Left renal cortex interstitium (tissue), 4 donors: ENCODE measurements around the gene HSBP1. TPM values are rescaled to one million over a fixed set of nuclear protein-coding genes. Genes with fewer than 3 reads are reported as not detected.

ENCODE experiments used
- DNase-seq, 4 donors: peaks; one replicate each; pipeline ENCODE4 v3.0.0-alpha.2; 2013; ENCODE audit warnings: low read depth in 4 of 4, low spot score in 2 of 4, missing footprints in 1 of 4
- polyA plus RNA-seq, 4 donors: library from polyadenylated mRNA; unstranded; fragments of 120-200 nt; gene quantifications; one replicate each; pipeline ENCODE4 v1.2.1, GENCODE V29; 2013; ENCODE audit not compliant: insufficient read length in 4 of 4

The HSBP1 gene
- polyA plus RNA-seq, 4 donors: 184 to 231 (median 206) TPM

DNA sequence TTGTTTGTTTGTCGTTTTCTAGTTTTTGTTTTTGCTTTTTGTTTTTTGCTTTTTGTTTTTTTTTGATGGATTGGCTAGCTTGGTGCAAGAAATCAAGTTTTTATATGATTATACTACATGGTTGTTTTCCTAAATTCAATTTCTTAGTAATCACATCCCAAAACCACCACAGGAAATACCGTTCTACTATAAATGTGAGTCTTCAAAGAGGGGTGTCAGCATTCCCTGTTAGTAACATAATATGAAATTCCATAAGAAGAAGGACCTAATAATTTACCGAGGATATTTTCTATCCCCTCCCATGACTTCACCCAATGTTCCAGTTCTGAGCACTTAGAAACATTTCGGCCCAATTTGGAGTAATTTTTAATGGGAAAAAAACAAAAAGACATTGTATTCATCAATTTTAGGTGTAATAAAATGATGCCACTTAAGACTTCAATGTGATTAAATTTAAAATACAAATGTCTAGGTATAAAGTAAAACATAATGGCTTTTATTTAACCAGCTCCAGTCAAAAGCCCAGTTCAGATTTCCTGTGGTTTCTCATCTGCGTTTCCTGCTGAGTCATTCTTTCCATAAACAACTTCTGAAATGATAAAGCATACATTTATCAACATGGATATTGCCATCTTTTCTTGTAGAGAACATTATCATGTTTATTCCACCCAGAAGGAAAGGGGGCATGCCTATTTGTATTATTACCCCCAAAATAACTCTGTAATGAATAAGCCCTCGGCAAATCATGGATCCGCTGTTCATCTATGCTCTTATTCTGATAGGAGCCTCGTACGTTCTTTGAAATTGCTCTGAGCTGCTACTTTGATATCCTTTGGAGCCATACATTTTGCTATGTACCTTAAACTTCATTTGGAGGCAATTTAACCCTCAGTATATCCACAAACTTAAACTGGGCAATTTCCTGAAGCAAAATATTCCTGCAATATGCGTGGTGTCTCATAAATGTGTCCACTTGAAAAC is 28.1 kb downstream of the HSBP1 start:
- DNase-seq: no peak

- no peak for DNase-seq
These were observed 29.8 kb downstream of the HSBP1 start for GRCh38 chr16:83837566-83837965.

DNA sequence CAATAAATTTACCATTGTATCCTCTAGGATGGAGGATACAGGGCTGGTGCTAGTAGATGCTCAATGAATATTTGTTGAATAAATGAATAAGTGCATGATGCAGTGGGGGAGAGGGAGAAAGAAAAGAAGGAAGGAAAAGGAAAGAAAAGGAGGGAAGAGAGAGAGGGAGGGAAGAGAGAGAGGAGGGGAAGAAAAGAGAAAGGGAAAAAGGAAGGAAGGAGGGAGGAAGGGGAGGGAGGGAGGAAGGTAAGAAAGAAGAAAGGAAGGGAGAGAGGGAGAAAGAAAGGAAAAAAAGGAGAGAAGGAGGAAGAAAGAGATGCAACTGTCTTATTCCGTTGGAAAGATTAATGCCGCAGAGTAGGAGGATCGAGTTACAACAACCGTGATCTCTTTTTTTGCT is 30.4 kb downstream of the HSBP1 start:
- no peak for DNase-seq

DNA sequence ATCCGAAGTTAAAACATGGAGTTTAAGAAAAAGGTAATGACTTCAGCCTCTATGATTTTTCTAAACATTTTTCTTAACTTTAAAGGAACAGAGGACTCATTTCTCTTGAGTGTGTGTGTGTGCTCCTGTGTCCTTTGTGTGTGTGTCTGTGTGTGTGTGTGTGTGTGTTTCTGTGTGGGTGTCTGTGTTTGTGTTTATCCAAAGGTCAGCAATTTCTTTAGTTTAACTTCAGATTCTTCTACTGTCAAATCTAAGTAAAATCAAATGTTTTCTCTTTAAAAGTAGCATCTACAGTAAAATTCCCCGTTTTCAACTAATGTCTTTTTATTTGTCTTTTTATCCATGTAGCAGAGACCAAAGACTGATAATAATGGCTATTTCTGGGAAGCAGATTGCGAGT is 31.8 kb downstream of the HSBP1 start:
- no peak for DNase-seq

DNA sequence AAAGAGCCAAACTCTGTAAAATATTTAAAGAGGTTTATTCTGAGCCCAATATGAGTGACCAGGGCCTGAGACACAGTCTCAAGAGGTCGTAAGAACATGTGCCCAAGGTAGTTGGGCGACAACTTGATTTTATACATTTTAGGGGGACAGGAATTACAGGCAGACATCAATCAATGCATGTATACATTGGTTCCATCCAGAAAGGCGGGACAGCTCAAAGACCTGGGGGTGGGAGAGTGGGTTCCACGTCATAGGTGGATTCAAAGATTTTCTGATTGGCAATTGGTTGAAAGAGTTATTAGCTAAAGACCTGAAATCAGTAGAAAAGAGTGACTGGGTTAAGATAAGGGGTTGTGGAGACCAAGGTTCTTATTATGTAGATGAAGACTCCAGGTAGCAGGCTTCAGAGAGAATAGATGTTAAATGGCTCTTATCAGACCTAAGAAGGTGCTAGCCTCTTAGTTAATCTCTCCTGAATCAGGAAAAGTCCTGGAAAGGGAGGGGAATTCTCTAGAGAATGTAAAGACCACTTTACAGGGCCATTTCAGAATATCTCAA is 32.4 kb downstream of the HSBP1 start:
- DNase-seq: no peak

- no peak for DNase-seq
These were observed 34.5 kb downstream of the HSBP1 start for GRCh38 chr16:83842291-83842690.

DNA sequence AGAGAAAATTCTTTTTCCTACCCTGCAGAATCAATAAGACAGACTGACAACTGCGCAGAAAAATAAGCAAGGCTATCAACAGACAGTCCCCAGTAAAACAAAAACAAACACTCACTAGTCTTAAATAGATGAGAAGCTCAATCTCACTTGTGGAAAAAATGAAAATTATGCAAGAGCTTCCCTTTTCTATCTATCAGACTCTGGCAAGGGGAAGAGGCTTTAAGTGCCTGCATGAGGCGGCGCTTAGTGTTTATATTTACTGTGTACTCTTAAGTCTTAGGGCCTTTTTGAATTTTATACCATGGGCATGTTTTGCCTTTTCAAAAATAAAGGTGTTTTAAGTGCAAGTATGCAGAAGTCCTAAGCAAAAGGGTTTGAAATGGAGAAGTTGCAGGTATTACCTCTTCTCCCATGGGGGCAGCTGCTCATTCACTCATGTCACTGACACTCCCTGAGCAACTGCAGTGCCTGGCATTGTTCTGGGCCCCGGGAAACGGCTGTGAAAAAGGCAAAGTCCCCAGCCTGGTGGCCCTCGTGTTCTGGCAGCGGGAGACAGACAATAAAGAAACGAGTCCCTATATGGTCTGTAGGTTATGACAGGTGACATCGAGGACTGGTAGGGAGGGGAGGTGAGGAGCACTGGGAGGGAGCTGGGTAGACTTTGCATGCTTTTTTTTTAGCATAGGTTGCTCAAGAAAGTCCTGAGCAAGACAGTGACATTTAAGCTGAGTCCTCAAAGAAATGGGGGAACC is 35.2 kb downstream of the HSBP1 start:
- DNase-seq: no peak

DNA sequence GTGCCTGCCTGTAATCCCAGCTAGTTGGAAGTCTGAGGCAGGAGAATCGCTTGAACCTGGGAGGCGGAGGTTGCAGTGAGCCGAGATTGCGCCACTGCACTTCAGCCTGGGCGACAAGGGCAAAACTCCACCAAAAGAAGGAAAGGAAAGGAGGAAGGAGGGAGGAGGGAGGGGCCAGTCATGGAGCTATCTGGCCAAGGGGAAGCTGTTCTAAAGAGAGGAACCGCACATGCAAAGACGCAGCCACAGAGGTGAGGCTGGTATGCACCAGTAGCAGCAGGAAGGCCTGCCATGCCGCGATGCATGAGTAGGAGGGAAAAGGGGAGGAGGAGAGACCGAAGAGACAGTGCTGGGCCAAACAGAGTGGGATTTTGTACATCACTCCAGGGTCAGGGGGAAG is 35.9 kb downstream of the HSBP1 start:
- no peak for DNase-seq

DNA sequence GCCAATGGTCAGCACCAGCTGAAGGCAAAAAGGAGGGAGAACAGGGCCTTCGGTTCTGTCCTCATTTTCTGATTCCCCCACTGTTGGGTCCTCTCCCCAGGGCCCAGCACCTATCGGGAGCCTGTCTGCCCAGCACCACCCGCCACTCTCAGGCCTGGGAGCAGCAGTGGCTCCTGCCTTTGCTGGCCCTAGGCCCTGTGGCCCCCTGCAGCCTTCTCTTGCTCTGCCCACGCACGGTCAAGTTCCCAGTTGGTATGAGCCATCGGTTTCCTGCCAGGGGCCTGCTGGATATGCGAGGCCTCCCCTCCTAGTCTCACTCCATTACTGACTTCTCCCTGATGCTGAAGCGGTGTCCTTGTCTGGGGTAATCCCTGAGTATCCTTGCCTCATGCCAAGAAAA is 37.5 kb downstream of the HSBP1 start:
- no peak for DNase-seq

GRCh38 chr16:83847371-83848225 is 39.8 kb downstream of the HSBP1 start:
- DNase-seq: no peak

- no peak for DNase-seq
These were observed 41.6 kb downstream of the HSBP1 start for GRCh38 chr16:83849421-83849820.

DNA sequence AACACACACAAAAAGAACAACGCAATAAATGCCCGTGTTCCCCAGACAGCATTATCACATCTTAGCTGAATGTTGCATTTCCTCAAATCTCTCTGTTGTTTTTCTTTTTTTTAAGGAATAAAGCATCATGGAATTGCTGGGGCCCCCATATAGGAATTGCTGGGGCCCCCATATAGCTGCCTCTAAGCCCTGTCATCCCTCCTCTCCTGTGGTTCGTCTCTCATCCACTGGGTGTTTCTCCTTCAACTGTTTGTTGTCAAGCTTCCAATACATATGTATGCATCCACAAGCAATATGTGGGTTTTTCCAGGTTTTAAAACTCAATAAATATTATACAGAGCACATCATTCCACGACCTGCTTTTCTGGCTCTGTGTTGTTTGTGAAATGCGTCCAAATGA is 43.2 kb downstream of the HSBP1 start:
- DNase-seq: no peak

DNA sequence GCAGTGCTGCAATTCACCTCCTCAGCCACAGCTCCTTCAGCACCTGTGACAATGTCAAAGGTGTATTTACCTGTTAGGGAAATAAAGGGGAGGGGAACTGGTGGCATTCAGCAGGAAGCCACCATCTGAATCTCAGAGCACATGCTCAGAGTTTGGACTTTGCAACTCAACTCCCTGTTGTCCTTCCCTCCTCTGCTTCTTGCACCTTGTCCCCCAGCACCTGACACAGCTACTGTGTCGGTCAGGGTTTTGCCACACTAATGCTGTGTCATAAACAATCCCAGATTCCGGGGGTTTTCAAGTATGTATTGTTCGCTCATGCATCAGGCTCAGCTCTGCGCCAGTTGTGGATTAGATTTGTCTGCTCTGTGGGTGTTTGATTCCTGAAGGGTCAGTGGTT is 43.7 kb downstream of the HSBP1 start:
- DNase-seq: no peak

DNA sequence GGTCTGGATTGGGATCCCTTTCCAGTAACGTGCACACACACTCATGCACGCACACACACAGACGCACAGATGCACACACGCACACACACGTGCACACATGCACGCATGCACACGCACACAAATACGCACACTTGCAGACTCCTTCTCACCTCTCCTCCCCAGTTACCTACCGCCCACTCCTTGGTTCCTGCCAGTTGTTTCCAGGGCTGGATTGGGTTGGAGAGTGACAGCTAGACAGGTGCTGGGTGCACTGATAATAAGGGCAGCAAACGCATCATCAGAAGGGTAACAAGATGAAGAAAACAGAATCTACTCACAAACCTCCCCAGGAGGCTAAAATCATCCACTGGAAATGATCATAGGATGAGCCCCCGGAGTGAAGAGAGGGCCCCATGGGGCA is 45.0 kb downstream of the HSBP1 start:
- no peak for DNase-seq

DNA sequence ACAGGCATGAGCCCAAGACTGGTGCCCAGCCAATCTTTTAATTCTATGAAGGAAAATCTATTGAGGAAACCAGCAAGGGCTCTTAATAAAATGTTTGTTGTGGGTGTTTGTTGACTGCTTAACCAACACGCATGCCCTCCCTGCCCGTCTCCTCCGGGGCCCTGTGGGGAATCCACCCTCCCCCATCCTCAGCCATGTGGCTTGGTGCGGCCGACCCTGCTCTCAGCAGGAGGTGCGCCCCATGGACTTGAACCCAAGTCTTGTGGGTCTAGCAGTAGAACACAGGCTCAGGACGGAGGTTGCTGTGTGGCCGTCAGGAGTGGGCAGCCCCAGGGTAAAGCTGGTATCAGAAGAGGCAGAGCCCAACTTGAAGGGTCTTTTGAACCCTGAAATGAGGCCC is 46.1 kb downstream of the HSBP1 start:
- DNase-seq: no peak

GRCh38 chr16:83854420-83854819 is 46.6 kb downstream of the HSBP1 start:
- DNase-seq: no peak

GRCh38 chr16:83856792-83857191 is 49.0 kb downstream of the HSBP1 start:
- no peak for DNase-seq

DNA sequence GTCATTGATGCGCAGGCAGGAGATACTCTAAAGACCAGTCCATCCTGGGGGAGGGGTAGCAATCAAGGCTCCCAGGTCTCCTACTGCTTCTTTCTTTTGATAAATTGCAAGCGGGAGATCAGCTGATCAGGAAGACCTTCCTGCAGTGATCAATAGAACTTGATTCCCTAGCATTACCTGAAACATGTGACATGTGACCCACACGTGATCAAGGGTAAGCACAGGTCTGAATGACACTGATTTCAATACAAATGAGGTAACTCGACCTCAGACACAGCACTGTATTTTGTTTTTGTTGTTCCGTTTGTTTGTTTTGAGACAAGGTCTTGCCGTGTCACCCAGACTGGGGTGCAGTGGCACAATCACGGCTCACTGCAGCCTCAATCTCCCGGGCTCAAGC is 51.5 kb downstream of the HSBP1 start:
- no peak for DNase-seq

GRCh38 chr16:83862661-83863060 is 54.9 kb downstream of the HSBP1 start:
- DNase-seq: no peak

- DNase-seq: no peak
These were observed 55.9 kb downstream of the HSBP1 start for GRCh38 chr16:83863682-83864081.
